Measurements from ENCODE around the gene CRHR1. TPM values are rescaled to one million over a fixed set of nuclear protein-coding genes. Genes with fewer than 3 reads are reported as not detected.

Gene CRHR1
- total RNA-seq, 1 donor from 2014 or later, result not detected

DNA sequence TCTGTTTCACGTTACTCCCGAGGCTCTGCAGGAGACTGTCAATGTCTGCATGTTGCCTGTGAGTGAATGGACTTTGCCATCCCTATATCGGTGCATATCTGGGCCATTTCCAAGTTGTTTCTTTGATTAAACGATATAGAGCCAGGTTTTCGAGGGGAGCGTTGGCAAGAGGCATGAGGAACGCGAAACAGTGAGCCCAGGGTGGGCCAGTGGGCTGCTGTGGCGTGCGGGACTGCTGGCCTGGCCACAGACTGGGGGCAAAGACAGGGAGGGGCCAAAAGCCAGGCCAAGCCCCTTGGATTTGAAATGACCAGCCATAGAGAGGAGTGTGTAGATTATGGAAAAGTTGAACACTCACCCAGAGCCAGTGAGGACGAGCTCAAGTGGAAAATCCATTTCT is 3.5 kb downstream of the CRHR1 start:
- no peak for DNase-seq
- Mint-ChIP-seq H3K27ac (no peak overlapping the region), H3K4me1 (peaks cover 4% of the 10 kb centered on the region), H3K4me3 (no peak overlapping the region), H3K36me3 (ENCODE audit: low read depth) (no peaks in the 10 kb centered on the region), H3K27me3 (peaks cover 63% of the 10 kb centered on the region), H3K9me3 (no peaks in the 10 kb centered on the region)
- intact Hi-C loops (cut with micrococcal nuclease), result loop anchor here (10.0 kb wide), 1 partner anchor 107 kb away; the partner anchor contains the start of gene MAPT

DNA sequence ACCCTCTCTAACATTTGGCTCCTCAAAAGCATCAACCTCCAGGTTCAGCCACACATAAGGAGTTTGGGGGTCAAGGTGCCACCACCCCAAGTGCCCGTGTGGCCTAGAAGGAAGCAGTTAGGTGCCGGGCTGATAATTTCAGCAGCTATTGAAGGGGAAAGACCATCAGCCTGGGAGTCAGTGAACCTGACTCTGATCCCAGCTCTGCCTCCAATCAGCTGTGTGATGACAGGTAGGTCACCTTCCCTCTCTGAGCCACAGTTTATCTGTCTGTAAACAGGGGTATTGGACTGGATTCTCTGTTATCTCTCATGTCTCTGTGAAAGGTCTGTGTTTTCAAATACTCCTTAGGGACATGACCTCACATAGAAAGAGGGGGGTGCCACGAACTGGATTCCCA is 3.9 kb downstream of the CRHR1 start:
- Mint-ChIP-seq H3K27me3 (peaks cover 61% of the 10 kb centered on the region), H3K27ac (no peak overlapping the region), H3K4me3 (no peak overlapping the region), H3K9me3 (no peaks in the 10 kb centered on the region), H3K4me1 (peaks cover 4% of the 10 kb centered on the region), H3K36me3 (ENCODE audit: low read depth) (no peaks in the 10 kb centered on the region)
- intact Hi-C loops (cut with micrococcal nuclease), result loop anchor here (10.0 kb wide), 1 partner anchor 107 kb away; the partner anchor contains the start of gene MAPT
- DNase-seq, result no peak

DNA sequence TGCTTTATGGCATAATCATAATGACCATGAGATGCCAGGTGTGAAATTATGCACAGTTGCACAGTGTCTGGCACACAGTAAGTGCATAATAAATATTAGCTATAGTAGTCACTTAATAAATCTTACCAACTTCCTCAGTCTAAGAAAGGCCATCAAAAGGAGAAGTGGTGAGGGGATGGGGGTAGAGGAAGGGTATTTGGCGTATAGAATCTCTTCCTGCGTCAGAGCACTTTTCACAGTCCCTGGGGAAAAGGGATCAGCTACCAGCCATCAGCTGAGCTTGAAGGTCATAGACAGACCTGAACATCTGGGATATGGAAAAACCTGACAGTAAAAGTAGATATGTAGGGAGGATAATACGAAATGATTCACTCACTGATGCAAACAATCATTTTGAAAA is 5.8 kb downstream of the CRHR1 start:
- intact Hi-C loops (cut with micrococcal nuclease), result loop anchor here (10.0 kb wide), 1 partner anchor 105 kb away; the partner anchor contains the start of gene MAPT

DNA sequence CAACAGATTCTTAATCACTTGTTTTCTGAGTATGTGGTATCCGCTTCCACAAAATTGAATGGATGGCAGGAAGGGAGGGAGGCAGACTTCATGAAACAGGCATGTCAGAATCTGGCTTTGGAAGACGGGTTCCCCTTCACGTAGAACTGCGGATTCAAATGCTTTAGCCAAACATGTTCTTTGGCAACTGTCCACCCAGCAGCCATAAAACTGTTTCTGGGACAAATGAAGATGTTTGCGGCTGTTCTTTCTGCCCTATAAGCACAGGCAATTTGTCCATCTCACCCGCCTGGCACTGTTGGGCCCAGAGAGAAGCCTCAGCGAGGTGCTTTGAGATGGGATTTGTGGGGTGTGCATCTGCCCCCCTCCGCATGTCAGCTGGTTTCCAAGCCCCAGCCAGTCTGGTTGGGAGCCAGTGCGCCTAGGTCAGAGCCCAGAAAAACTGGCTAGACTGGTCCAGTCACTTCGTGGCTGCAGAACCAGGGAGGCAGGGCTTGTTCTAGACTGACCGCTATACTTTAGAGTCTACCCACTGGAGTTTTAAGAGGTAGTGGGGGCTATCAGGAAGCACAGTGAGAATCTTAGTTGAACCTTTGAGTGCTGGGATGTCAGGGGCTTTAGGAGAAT is 6.3 kb downstream of the CRHR1 start:
- Mint-ChIP-seq H3K27me3 (peaks cover 58% of the 10 kb centered on the region), H3K27ac (no peak overlapping the region), H3K36me3 (ENCODE audit: low read depth) (no peaks in the 10 kb centered on the region), H3K4me3 (no peak overlapping the region), H3K4me1 (no peaks in the 10 kb centered on the region), H3K9me3 (no peaks in the 10 kb centered on the region)
- intact Hi-C loops (cut with micrococcal nuclease), result no loop called here
- DNase-seq, result no peak

More for the DNA sequence above, 5.8 kb downstream of the CRHR1 start:
- no peak for DNase-seq
- Mint-ChIP-seq H3K27me3 (peaks cover 59% of the 10 kb centered on the region), H3K9me3 (no peaks in the 10 kb centered on the region), H3K36me3 (ENCODE audit: low read depth) (no peaks in the 10 kb centered on the region), H3K4me1 (no peaks in the 10 kb centered on the region), H3K4me3 (no peak overlapping the region), H3K27ac (no peak overlapping the region)

DNA sequence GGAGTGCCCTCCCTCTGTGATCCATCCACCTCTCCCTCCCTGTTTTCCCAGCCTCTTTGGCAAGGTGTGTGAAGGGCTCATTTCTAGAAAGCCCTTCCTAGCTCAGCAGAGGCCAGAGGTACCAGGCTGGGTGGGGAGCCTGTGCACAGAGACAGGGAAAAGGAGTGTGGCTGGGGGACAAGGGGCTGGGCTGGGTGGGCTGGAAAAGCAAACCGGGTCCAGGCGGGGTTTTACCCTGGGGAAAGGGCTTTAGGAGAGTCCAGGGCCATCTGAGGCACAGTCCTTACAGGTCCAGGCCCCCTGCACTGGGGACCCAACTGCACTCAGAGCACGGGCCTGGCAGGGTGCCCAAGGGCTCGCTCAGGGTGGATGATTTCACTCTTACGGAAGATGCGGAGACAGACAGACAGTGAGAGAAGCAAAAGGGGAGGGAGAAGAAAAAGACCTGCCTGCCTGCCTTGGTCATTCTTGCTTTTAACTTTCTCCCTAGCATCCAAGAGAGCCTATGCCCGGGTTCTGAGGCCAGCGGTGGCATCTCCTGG is 7.0 kb downstream of the CRHR1 start:
- peaks cover 54% of the 10 kb centered on the region for H3K27me3 Mint-ChIP-seq

DNA sequence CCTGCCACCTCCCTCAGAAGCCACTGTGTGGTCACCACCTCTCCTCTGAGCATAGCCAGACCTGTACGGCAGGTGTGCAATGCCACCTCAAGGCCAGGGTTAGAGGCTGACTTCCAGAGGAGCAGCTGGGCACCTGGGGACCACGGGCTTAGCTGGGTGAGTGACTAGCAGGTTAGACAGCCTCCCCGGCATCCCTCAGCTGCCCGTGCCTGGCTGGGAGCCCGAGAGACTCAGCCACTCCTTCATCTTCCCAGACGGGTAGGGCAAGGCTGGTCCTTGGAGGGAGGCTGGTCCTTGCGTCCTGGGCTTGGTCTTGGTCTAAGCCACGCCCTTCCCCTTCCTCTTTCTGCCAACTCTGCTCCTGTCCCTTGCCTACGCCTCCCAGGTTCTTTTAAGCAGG is 7.8 kb downstream of the CRHR1 start:
- H3K4me3 Mint-ChIP-seq, result no peak overlapping the region
- no peaks in the 10 kb centered on the region for H3K4me1 Mint-ChIP-seq
- peaks cover 48% of the 10 kb centered on the region for H3K27me3 Mint-ChIP-seq
- no peaks in the 10 kb centered on the region for H3K9me3 Mint-ChIP-seq
- H3K27ac Mint-ChIP-seq, result no peak overlapping the region
- H3K36me3 Mint-ChIP-seq (ENCODE audit: low read depth), result no peaks in the 10 kb centered on the region
- DNase-seq, result no peak
- intact Hi-C loops (cut with micrococcal nuclease), result no loop called here

More for the DNA sequence above, 7.0 kb downstream of the CRHR1 start:
- H3K27ac Mint-ChIP-seq, result no peak overlapping the region
- intact Hi-C loops (cut with micrococcal nuclease), result no loop called here
- no peaks in the 10 kb centered on the region for H3K9me3 Mint-ChIP-seq
- H3K4me3 Mint-ChIP-seq, result no peak overlapping the region
- H3K4me1 Mint-ChIP-seq, result no peaks in the 10 kb centered on the region
- H3K36me3 Mint-ChIP-seq (ENCODE audit: low read depth), result no peaks in the 10 kb centered on the region
- DNase-seq, result no peak

DNA sequence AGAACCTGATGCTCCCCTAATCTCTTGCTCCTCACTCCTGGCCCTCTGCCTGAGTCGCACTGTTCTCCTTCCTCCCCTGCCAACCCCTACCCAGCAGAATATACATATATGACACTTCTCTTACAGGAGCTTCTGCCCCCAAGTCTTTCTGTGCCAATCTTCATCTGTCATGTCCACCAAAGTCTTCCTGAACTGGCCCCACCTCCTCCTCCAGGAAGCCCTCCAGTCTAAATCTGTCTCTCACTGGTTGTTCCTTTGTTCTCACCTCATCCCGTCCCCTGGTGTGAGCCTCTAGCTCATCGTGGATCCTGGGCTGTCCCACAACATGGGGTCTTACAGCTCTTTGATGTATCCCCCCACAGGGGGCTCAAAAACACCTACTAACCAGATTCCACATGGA is 8.3 kb downstream of the CRHR1 start:
- H3K9me3 Mint-ChIP-seq, result no peaks in the 10 kb centered on the region
- peaks cover 43% of the 10 kb centered on the region for H3K27me3 Mint-ChIP-seq
- no peak overlapping the region for H3K4me3 Mint-ChIP-seq
- no peaks in the 10 kb centered on the region for H3K4me1 Mint-ChIP-seq
- no peak overlapping the region for H3K27ac Mint-ChIP-seq
- intact Hi-C loops (cut with micrococcal nuclease), result no loop called here
- DNase-seq, result no peak
- H3K36me3 Mint-ChIP-seq (ENCODE audit: low read depth), result no peaks in the 10 kb centered on the region

DNA sequence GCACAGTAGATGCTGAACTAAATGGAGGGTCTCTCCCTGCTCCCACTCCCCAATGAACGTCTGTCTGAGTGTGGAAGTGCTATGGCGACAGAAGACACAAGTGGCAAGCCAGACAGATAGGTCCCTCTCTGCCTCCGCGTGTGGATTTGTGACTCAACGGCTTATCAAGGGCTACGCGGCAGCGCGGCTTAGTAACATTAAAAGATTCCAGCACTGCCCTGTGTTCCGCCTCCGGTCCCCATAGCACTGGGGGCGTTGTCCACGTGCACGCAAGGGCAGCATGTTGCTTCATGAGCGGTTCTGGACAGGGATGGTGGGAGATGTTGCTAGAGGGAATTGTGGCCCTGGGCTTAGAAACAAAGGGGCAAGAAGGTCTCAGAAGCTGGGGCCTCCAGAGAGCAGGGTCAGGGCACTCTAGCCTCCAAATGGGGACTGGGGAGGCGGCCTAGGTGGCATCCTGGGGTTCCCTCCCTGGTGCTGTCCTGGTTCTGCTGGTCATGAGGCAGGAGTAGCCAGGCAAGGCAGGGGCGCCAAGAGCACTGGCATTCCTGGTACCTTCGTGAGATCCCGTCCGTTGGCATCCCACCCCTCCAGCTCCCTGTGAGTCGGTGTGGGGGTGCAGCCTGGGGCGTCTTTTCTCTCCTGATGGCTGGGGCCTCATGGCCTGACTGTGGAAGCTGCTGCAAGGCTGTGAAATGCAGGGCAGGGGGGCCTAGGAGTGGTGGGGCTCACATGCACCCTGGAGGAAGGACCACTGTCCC is 9.1 kb downstream of the CRHR1 start:
- intact Hi-C loops (cut with micrococcal nuclease), result no loop called here
- H3K36me3 Mint-ChIP-seq (ENCODE audit: low read depth), result no peaks in the 10 kb centered on the region
- no peak for DNase-seq
- H3K9me3 Mint-ChIP-seq, result no peaks in the 10 kb centered on the region
- H3K27ac Mint-ChIP-seq, result no peak overlapping the region
- H3K4me3 Mint-ChIP-seq, result no peak overlapping the region
- no peaks in the 10 kb centered on the region for H3K4me1 Mint-ChIP-seq
- peaks cover 35% of the 10 kb centered on the region for H3K27me3 Mint-ChIP-seq

DNA sequence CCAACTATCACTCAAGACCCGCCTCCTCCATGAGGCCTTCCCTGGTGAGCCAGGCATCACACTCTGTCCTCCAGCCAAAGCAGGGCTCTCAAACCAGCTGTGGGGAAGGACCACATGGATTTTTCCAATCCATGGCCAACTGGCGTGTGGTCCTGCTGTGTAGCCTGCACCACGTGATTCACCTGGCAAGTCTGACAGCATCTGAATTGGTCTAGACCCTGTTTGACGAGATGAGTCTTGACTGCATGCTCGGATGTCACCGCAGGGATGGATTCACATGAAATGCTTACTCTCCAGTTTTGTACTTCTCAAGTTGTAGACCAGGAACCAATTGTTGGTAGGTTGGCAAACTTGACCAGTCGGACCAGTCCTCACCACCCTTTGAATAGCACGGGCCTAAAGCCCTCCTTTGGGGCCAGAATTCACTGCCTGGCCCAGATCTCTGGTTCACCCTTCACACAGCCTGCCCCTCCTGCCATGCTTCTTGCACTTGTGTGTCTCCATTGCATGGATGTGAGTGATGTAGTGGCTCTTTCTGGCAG is 9.9 kb downstream of the CRHR1 start:
- Mint-ChIP-seq H3K9me3 (no peaks in the 10 kb centered on the region), H3K4me1 (no peaks in the 10 kb centered on the region), H3K36me3 (ENCODE audit: low read depth) (no peaks in the 10 kb centered on the region), H3K27me3 (peaks cover 28% of the 10 kb centered on the region), H3K4me3 (no peak overlapping the region), H3K27ac (no peak overlapping the region)
- intact Hi-C loops (cut with micrococcal nuclease), result no loop called here
- DNase-seq, result no peak

DNA sequence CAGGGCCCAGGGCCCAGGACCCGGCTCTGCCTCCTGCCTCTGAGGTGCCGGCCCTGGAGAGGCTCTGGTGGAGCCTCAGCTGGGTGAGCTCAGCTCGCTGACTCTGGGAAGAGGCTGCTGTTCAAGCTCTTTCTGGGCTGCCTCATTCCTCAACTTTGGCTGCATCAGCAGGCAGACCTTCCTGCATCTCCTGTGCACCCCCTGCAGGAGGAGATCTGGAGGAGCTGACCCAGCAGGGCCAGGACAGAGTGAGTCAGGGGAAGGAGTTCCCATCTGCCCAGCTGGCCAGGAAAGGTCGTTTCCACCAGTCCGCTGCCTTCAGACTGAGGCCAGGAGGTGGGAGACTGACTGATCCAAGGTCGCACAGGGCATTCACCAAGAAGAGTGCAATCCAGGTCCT is 10.7 kb downstream of the CRHR1 start:
- Mint-ChIP-seq H3K4me3 (no peak overlapping the region), H3K27me3 (peaks cover 23% of the 10 kb centered on the region), H3K4me1 (no peaks in the 10 kb centered on the region), H3K27ac (no peak overlapping the region), H3K36me3 (ENCODE audit: low read depth) (no peaks in the 10 kb centered on the region), H3K9me3 (no peaks in the 10 kb centered on the region)
- DNase-seq, result no peak
- intact Hi-C loops (cut with micrococcal nuclease), result no loop called here

DNA sequence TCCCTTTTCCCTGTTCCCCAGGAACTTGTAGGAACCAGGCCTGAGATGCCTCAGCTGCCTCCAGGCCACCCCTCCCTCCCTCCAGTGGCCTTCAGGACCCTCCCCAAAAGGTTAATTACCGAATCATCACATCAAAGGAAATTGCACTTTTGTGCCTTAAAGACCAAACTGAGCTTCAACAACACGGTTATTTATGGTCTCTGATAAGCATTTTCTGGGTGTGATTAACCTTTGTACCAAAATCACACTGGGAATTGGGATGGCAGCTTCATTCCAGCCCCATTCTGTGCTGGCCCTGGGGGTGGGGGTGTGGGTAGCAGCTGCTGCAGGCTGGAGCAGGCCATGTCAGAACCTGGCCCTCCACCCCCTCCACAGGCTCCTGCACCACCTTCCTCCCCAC is 16.7 kb downstream of the CRHR1 start:
- intact Hi-C loops (cut with micrococcal nuclease), result no loop called here
- Mint-ChIP-seq H3K36me3 (ENCODE audit: low read depth) (no peaks in the 10 kb centered on the region), H3K9me3 (no peaks in the 10 kb centered on the region), H3K27ac (no peak overlapping the region), H3K4me1 (no peaks in the 10 kb centered on the region), H3K4me3 (no peak overlapping the region), H3K27me3 (peaks cover 12% of the 10 kb centered on the region)
- no peak for DNase-seq

DNA sequence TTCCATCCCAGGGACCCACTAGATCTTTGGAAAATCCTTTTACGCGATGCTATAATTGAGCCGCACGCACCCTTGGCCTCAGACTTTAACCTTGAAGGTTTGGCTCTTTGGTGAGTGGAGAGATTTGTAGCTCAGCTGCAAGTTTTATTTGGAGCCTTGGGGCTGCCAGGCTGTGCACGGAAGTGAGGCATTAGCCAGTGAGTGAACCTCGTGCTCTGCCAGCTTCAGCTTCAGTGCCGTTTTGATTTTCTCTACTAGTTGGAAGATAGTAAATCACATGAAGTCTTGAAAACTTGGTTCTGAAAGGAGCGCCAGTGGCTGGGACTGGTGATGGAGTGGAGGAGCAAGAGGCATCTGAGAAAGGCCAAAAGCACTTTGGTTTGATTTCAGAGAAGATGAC is 17.3 kb downstream of the CRHR1 start:
- Mint-ChIP-seq H3K9me3 (no peaks in the 10 kb centered on the region), H3K36me3 (ENCODE audit: low read depth) (no peaks in the 10 kb centered on the region), H3K4me1 (no peaks in the 10 kb centered on the region), H3K27me3 (peaks cover 10% of the 10 kb centered on the region), H3K27ac (no peak overlapping the region), H3K4me3 (no peak overlapping the region)
- intact Hi-C loops (cut with micrococcal nuclease), result no loop called here
- DNase-seq, result no peak

DNA sequence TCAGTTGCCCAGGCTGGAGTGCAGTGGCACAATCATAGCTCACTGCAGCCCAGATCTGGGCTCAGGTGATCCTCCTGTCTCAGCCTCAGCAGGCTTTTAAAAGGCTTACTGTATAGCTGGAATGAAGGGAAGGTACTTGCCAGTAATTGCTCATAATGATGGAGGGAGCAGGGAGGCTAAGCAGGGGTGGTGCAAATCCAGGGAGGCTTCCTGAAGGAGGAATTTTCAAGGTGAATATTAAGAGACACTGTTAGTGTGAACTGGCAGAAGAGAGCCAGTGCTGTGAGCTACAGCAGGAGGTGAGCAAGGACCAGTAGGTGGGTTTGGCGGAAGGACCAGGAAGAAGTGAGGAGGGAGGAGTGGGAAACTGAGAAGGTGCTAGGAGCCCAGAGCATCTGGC is 24.7 kb downstream of the CRHR1 start:
- H3K27me3 Mint-ChIP-seq, result peaks cover 7% of the 10 kb centered on the region
- no peak overlapping the region for H3K27ac Mint-ChIP-seq
- H3K4me3 Mint-ChIP-seq, result no peak overlapping the region
- intact Hi-C loops (cut with micrococcal nuclease), result no loop called here
- no peaks in the 10 kb centered on the region for H3K36me3 Mint-ChIP-seq (ENCODE audit: low read depth)
- H3K9me3 Mint-ChIP-seq, result no peaks in the 10 kb centered on the region
- H3K4me1 Mint-ChIP-seq, result no peaks in the 10 kb centered on the region
- no peak for DNase-seq

DNA sequence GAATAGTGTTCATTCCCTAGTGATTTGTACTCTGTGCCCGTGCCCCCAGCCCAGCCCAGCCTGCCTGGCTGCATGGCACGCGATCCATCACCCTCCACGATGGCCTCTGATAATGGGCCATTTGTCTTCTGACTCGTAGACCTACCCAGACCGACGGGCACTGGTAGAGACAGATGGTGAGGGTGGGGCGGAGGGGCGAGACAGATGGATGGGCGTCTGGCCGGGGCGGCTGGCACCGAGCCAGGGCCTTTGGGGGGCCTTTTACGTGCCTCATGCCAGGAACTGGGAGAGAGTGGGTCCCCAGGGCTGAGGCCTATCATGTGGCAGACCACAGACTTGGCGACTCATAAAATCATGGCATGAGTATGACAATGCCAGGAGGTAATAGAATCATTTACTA is 25.4 kb downstream of the CRHR1 start:
- no peak for DNase-seq
- intact Hi-C loops (cut with micrococcal nuclease), result no loop called here
- H3K4me3 Mint-ChIP-seq, result no peak overlapping the region
- no peaks in the 10 kb centered on the region for H3K9me3 Mint-ChIP-seq
- no peak overlapping the region for H3K27ac Mint-ChIP-seq
- H3K4me1 Mint-ChIP-seq, result no peaks in the 10 kb centered on the region
- peaks cover 5% of the 10 kb centered on the region for H3K27me3 Mint-ChIP-seq
- no peaks in the 10 kb centered on the region for H3K36me3 Mint-ChIP-seq (ENCODE audit: low read depth)

Measured in activated CD4-positive, alpha-beta T cell treated with anti-CD3 and anti-CD28 coated beads, Interleukin-2, amount 10 ng/mL, durations not matched to agents 24 days and 14 days (primary cell).